Stimulated activated CD4-positive, alpha-beta T cell treated with anti-CD3 and anti-CD28 coated beads, Interleukin-4, amount 100 ng/mL, for 48 hours (primary cell): ENCODE data around the gene ZNF326.

Experiments
- DNase-seq, 2 donors: peaks; one replicate each; pipeline ENCODE4 v3.0.0-alpha.2; 2020; ENCODE audit warnings: low read depth in 2 of 2

The ZNF326 gene, protein sequence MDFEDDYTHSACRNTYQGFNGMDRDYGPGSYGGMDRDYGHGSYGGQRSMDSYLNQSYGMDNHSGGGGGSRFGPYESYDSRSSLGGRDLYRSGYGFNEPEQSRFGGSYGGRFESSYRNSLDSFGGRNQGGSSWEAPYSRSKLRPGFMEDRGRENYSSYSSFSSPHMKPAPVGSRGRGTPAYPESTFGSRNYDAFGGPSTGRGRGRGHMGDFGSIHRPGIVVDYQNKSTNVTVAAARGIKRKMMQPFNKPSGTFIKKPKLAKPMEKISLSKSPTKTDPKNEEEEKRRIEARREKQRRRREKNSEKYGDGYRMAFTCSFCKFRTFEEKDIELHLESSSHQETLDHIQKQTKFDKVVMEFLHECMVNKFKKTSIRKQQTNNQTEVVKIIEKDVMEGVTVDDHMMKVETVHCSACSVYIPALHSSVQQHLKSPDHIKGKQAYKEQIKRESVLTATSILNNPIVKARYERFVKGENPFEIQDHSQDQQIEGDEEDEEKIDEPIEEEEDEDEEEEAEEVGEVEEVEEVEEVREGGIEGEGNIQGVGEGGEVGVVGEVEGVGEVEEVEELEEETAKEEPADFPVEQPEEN

GRCh38 chr1:89994805-89995597, at the start of gene ZNF326:
ZNF326 (plus strand) TSS chr1:89995110; CDS start chr1:89995258, 148 bp downstream.
- DNase-seq, result peak; percentile 93 to 96

DNA sequence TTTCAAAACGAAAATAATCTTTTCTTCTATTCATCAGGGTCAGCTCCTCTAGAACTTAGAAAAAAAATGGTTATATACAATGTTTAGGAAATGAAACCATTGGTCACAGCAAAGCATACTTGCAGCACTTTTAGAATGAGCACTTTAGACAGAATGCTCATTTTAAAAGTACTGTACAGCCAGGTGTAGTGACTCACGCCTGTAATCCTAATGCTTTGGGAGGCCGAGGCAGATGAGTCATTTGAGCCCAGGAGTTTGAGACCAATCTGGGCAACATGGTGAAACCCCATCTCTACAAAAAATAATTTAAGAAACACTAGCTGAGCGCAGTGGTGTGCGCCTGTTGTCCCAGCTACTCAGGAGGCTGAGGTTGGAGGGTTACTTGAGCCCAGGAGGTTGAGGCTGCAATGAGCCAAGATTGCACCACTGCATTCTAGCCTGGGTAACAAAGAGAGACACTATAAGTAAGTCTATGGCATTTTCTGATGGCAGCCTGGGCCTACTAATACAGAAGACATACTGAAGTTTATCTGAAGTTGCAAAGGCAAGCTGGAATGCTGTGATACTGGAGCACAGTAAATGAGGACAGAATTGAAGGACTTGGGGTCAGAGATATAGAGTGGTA, 48.9 kb upstream of the ZNF326 start:
- peak in 1 of 2 donors; percentile 9 for DNase-seq

DNA sequence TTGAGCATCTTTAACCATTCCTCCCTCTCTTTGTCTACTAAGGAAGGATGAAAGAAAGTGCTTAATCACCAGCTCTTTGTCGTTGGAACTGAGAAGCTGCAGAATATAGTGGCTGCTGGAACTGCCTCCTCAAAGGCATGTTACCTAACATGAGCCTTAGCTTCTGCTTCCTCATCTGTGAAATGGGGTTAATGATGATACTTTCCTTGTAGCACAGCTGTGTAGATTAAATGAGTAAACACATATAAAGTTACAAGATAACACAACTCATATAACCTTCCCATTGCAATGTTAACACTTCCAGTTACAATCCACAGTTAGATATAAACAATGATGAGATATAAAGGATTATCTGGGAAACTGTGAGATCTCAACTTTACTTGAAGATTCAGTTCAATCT, 48.4 kb upstream of the ZNF326 start:
- DNase-seq, result no peak

GRCh38 chr1:89948722-89949345, 46.1 kb upstream of the ZNF326 start:
- no peak for DNase-seq

- DNase-seq, result no peak
Measured at GRCh38 chr1:89949991-89950624, 44.8 kb upstream of the ZNF326 start.

- no peak for DNase-seq
Measured at GRCh38 chr1:89950703-89951102, 44.2 kb upstream of the ZNF326 start.

DNA sequence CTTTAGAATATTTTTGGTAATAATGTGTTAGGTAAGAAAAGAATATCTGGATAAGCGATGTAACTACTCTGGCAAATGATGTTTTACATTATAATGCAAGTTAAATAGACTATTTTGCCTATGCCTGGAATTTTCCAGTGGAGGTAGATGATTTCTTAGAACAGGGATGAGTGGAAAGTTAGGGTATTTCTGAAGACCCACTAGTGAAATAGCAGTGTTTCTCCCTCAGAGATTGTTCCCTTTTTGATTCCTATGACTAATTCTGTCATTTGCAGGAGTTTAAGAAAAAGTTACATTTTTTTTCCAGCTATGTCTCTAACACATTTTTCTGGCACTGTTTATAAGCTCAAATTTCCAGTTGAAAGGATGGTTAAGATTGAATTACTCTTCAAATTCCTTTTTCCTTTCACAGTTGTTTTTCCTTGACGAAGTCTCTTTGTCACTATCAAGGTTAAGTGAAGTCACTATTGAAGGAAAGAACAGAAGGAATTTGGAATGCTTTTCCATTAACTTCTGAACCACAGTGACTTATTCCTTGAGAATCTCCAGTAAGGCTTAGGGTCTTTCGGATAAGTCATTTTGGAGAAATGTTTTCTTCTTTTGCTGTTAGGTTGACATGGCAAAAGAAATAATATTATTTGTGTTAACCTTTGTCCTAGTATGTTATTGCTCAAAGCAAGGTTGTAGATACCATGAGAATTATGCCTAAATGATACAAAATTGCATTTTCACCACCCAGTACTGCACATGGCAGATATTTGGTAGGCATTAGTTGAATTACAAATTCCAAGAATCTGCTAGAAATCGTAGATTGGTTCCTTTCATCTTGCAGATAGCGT, 42.9 kb upstream of the ZNF326 start:
- DNase-seq, result no peak

DNA sequence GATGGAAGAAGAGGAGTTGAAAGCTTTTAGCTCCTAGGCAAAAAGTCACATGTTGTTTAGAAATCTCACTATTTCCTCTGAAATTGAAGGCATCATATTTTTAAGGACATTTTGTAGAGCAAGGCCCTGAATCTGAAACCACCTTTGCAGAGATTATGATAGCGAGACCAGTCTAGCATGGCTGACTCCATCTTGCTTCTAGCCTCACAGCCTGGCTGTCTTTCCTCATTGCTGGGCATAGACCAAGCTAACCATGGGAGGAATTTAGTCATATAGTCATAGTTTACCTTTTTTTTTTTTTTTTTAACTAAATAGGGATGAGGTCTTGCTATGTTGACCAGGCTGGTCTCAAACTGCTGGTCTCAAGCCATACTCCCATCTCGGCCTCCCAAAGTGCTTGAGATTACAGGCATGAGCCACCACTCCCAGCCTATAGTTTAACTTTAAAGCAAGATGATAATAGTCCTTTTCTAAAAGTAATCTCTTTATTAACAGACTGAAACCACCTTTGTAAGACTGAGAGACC, 42.2 kb upstream of the ZNF326 start:
- DNase-seq, result no peak

DNA sequence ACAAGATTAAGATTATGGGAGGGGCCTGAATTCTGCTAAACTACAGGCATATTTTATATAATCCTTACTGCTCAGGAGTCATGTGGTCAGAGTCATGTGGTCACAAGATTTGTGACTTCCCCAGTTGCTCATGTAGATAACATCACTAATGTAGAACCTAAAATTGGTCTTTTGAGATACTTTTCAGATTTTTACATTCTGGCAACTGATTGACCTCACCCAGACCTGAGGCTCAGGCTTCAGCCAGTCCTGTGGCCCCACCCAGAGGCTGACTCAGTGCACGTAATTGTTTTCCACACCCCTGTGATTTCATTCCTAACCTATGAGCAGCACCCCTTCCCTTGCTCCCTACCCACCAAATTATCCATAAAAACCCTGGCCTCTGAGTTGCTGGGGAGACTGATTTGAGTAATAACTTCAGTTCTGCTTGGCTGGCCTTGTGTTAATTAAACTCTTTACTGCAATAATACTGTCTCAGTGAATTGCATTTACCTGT, 41.7 kb upstream of the ZNF326 start:
- peak; percentile 14 to 20 for DNase-seq

GRCh38 chr1:89953929-89954328, 41.0 kb upstream of the ZNF326 start:
- no peak for DNase-seq

GRCh38 chr1:89954401-89954800, 40.5 kb upstream of the ZNF326 start:
- DNase-seq, result no peak

- no peak for DNase-seq
Measured at GRCh38 chr1:89955311-89956205, 39.4 kb upstream of the ZNF326 start.

GRCh38 chr1:89957107-89957506, 37.8 kb upstream of the ZNF326 start:
- no peak for DNase-seq

DNA sequence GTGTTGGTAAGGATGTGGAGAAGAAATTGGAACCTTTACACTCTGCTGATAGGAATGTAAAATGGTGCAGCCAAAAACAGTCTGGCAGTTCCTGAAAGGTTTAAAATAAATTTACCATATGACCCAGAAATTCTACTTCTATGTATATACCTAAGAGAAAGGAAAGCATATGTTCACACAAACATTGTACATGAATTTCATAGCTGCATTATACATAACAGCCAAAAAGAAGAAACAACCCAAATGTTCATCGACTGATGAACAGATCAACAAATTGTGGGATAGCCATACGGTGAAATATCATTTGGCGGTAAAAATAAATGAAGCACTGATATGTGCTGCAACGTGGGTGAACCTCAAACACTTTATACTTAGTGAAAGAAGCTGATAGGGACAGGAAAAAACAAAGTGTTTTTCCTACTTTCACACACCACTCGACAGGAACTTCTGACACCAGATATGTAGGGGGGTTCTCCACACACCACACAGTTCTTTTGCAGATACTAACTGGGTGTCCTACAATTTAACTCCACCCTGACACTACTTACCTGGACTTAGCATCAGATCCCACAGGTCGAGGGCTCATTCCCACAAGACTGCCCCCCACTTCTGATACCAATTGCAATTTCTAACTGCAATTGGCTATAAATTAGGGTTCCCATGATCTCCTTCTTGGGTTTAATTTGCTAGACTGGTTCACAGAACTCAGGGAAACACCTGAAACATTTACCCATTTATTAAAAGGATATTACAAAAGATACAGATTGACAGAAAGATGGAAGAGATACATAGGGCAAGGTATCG, 35.9 kb upstream of the ZNF326 start:
- no peak for DNase-seq

DNA sequence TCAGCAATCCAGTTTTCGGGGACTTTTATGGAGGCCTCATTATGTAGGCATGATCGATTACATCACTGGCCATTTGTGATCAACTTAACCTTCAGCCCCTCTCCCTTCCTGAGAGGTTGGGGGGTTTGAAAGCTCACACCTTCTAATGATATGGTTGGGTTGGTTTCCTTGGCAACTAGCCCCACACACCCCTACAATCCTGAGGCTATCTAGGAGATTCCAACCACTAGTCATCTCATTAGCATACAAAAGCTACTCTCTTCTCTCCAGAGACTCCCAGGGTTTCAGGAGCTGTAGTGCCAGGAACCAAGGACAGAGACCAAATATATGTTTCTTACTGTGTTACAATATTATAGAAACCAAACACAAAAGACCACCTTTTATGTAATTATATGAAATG, 35.2 kb upstream of the ZNF326 start:
- no peak for DNase-seq

GRCh38 chr1:89962024-89962741, 32.7 kb upstream of the ZNF326 start:
- DNase-seq, result no peak

DNA sequence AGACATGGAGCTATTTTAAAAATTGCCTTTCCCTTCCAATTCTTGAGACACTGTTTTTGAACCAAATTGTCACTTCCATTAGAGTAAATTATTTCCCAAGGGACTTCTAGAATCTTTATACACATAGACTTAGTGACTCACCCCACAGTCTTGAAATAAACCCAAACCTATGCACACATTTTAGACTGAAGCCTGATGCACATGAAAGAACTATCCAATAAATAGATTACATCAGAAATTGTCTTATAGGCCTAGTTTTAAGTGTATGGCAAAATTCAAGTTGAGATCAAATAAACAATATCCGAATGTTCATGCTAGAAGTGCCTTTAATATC, 32.2 kb upstream of the ZNF326 start:
- no peak for DNase-seq
